Astrocyte of the spinal cord (primary cell): ENCODE measurements around the gene EXOC6B.

Experiments used
- DNase-seq: peaks from one replicate; pipeline ENCODE4 v3.0.0; 2011; ENCODE audit warnings: low read depth, low spot score
- H3K4me3 ChIP-seq: 2 replicates; pipeline ENCODE4 v1.5.1; 2011; ENCODE audit warnings: low read depth, mild to moderate bottlenecking, low read length, moderate library complexity
- in situ Hi-C: cut with HindIII; loops from 2 replicates; pipeline ENCODE4 v1.10.0; 2017; ENCODE audit warnings: low sequenced_read_pairs
- TF ChIP-seq, protein P1 (sequence below): IDR thresholded peaks from 2 replicates; pipeline ENCODE4 v1.5.1; 2012; ENCODE audit warnings: low read depth, mild to moderate bottlenecking, low read length, inconsistent platforms

The EXOC6B gene

DNA sequence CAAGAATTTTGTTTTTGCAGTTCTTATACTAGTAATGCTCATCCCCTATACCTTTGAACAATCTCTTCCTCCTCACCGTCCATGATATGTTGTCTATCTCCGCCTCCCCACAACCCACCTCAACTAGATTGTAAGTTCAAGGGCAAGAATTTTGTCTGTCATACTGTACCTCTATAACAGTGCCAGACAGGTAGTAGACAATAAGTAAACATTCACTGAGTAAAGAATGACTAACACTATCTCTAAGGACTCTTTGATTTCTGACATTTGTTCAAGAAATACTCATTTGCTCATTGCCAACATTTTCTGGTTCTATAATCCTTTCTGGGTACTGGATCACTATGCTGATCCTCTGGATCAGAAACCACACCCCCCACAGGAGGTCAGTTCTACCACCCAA is 82.4 kb downstream of the EXOC6B start:
- in situ Hi-C loops = no loop called here
- DNase-seq = no peak
- no peak overlapping the region for H3K4me3 ChIP-seq
- TF ChIP-seq, protein P1, sequence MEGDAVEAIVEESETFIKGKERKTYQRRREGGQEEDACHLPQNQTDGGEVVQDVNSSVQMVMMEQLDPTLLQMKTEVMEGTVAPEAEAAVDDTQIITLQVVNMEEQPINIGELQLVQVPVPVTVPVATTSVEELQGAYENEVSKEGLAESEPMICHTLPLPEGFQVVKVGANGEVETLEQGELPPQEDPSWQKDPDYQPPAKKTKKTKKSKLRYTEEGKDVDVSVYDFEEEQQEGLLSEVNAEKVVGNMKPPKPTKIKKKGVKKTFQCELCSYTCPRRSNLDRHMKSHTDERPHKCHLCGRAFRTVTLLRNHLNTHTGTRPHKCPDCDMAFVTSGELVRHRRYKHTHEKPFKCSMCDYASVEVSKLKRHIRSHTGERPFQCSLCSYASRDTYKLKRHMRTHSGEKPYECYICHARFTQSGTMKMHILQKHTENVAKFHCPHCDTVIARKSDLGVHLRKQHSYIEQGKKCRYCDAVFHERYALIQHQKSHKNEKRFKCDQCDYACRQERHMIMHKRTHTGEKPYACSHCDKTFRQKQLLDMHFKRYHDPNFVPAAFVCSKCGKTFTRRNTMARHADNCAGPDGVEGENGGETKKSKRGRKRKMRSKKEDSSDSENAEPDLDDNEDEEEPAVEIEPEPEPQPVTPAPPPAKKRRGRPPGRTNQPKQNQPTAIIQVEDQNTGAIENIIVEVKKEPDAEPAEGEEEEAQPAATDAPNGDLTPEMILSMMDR = no peak

DNA sequence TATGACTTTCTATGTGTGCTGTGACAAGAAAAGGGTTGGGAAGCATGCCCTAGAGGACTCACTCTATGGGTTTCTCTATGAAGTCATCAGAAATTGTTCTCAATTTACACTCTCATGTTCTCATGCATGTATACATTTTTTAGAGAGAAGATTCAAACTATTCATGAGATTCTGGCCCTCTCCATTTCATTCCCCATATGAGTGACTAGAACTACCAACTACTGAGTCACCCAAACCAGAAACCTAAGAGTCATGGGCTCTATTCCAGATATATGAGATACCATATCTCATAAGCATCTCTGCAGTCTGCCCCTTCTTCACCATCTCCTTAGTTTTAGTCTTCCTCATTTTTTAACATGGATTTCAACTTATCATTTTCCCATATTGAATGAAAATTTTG is 87.7 kb downstream of the EXOC6B start:
- H3K4me3 ChIP-seq = no peak overlapping the region
- TF ChIP-seq, protein P1 = no peak
- in situ Hi-C loops = no loop called here
- no peak for DNase-seq

GRCh38 chr2:72734432-72734831 is 91.4 kb downstream of the EXOC6B start:
- in situ Hi-C loops = no loop called here
- no peak overlapping the region for H3K4me3 ChIP-seq
- TF ChIP-seq, protein P1 = no peak
- no peak for DNase-seq

DNA sequence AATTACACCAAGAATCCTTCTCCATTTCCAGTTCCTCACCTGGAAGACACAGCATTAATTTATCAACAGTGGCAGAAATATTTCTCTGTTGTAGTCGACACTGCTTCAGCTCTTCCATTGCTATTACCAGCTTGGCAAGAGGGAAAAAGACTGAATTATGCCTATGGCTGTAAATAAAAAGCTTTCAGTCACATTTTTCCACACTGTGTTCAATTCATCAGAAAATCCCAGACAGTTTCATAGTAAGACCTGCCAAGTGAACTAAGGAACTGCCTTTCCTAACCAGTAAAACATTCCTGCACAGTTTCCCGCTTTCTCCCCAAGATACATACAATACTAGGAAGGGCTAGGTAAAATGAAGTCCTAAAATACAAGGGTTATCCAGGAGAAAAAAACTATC is 94.7 kb downstream of the EXOC6B start:
- in situ Hi-C loops = no loop called here
- no peak overlapping the region for H3K4me3 ChIP-seq
- TF ChIP-seq, protein P1 = no peak
- no peak for DNase-seq

GRCh38 chr2:72727356-72727755 is 98.5 kb downstream of the EXOC6B start:
- TF ChIP-seq, protein P1 = no peak
- H3K4me3 ChIP-seq = no peak overlapping the region
- in situ Hi-C loops = no loop called here
- DNase-seq = no peak

DNA sequence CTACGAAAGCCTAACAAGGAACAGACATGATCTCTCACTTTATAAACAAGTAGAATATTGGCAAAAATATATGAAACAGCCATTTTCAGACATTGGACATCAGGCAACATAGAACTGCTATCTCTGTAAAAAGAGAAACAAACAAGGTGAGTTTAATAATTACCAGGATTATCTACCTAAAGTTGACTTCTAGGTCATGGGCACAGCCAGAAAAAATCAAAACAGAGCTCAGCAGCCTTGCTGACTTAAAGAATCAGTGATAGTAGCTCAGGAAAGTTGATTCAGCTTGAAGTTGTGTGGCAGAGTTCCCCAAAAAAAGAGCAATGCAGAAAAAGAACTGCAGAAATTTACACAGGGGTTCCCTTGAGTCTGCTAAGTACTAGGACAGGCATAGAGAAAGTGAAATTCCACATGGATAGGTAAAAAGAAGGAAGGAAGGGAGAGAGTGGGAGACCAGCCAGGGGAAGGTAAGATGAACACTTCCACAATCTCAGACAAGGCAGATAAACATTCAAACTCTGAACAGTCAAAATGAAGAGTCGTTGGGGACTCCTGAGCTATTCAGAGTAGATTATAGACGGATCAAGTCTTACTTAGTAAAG is 102.0 kb downstream of the EXOC6B start:
- no peak overlapping the region for H3K4me3 ChIP-seq
- in situ Hi-C loops = no loop called here
- no peak for DNase-seq
- TF ChIP-seq, protein P1 = no peak
